Measurements from ENCODE around the gene C16orf86. TPM values are rescaled to one million over a fixed set of nuclear protein-coding genes. Genes with fewer than 3 reads are reported as not detected.

Gene C16orf86
- total and polyA plus RNA-seq, 2 of the 8 experiments (the other 6 are each of a cell fraction or from before 2014, with no cell fraction given) = 1.4 to 2.3 TPM

- Histone ChIP-seq H3K79me1 (ENCODE audit: low read depth, low read length) (no peaks in the 10 kb centered on the region), H3K9ac (replicated peaks in 1 of 4; ENCODE audit: extremely low read depth in 1 of 4, low read depth in 3 of 4, low read length in 3 of 4) (peak overlapping the region in 1 of 4 experiments; percentile 3; a peak in 1 of 7 replicates), H2BK120ac (replicated peaks; ENCODE audit: low read depth, low read length) (no peak overlapping the region), H2BK12ac (ENCODE audit: low read depth, low read length) (0 out of 2 replicates have a peak overlapping the region, but pooled peaks have one; percentile 39), H3K4ac (replicated peaks; ENCODE audit: insufficient read length, low read depth, low read length) (peak overlapping the region; percentile 85), H2BK20ac (ENCODE audit: low read length) (no peak overlapping the region), H4K5ac (ENCODE audit: insufficient read length, low read depth, low read length) (no peak overlapping the region), H2AFZ (ENCODE audit: low read length) (peak overlapping the region; percentile 54; the same call in 1 of the 2 replicates), H2AK5ac (ENCODE audit: low read depth, low read length) (no peak overlapping the region), H3K79me2 (ENCODE audit: control insufficient read depth in 1 of 2, insufficient read depth in 2 of 2, low read length in 2 of 2) (no peaks in the 10 kb centered on the region), H4K20me1 (replicated peaks in 1 of 2; ENCODE audit: control insufficient read depth in 1 of 2, insufficient read depth in 2 of 2, low read length in 2 of 2) (peaks cover 3 to 7% of the 10 kb centered on the region in 2 experiments), H3K4me1 (replicated peaks in 1 of 4; ENCODE audit: control insufficient read depth in 3 of 4, insufficient read depth in 4 of 4, low read length in 3 of 4) (peaks cover 0 to 16% (median 6%) of the 10 kb centered on the region in 4 experiments; a peak in 5 of 7 replicates), H3K4me2 (ENCODE audit: insufficient read depth in 1 of 2, low read depth in 2 of 2, low read length in 2 of 2) (peak overlapping the region; percentile 22 to 71), H2BK15ac (ENCODE audit: low read length) (peak overlapping the region; percentile 72; the same call in 1 of the 2 replicates), H3K18ac (ENCODE audit: extremely low read depth, low read length) (no peak overlapping the region; the same call in 1 of the 2 replicates), H3K27ac (ENCODE audit: low read depth, low read length) (no peak overlapping the region), H3K14ac (ENCODE audit: insufficient read length) (no peak overlapping the region), H3K36me3 (ENCODE audit: control insufficient read depth in 2 of 4, insufficient read depth in 4 of 4, low read length in 3 of 4) (no peaks in the 10 kb centered on the region), H4K91ac (replicated peaks; ENCODE audit: insufficient read length, low read length) (peak overlapping the region; percentile 42), H3K56ac (replicated peaks; ENCODE audit: insufficient read length, low read depth, low read length) (peak overlapping the region; percentile 52), H3K9me3 (ENCODE audit: insufficient read depth in 2 of 2, low read depth in 1 of 2, low read length in 1 of 2) (no peaks in the 10 kb centered on the region), H2BK5ac (ENCODE audit: low read depth, low read length) (no peak overlapping the region), H3K4me3 (ENCODE audit: extremely low read depth in 1 of 4, insufficient read depth in 2 of 4, low read depth in 3 of 4, low read length in 4 of 4) (peak overlapping the region; percentile 25 to 61 (median 30)), H3K23me2 (ENCODE audit: low read depth, low read length) (peaks cover 6% of the 10 kb centered on the region; the same call in 1 of the 2 replicates), H4K8ac (ENCODE audit: extremely low read depth, insufficient read depth, low read length) (peak overlapping the region; percentile 87; the same call in 1 of the 2 replicates), H3K23ac (ENCODE audit: insufficient read length) (no peak overlapping the region), H3K27me3 (replicated peaks in 1 of 4; ENCODE audit: control insufficient read depth in 3 of 4, extremely low read depth in 1 of 4, insufficient read depth in 3 of 4, low read length in 3 of 4) (peaks cover 3 to 33% (median 19%) of the 10 kb centered on the region in 4 experiments; a peak in 6 of 7 replicates)
- DNase-seq (ENCODE audit: low read depth in 1 of 2, low spot score in 2 of 2) = no peak
- 76% methylated on average over 14 of the region's 15 CpGs; no CpG with 5 or more reads in 1 of the 2 experiments for WGBS, 2 experiments (ENCODE audit: extremely low coverage in 1 of 2, insufficient coverage in 1 of 2, insufficient read length in 1 of 2, insufficient replicate concordance in 2 of 2, low coverage in 1 of 2, low lambda C conversion rate in 2 of 2, missing lambda C conversion rate in 1 of 2)
- TF ChIP-seq SUZ12 (IDR thresholded peaks at IDR 0.05; ENCODE audit: low read length) (0 out of 2 replicates have a peak, but pooled peaks have one; percentile 14), CBX5 (IDR thresholded peaks at IDR 0.05; ENCODE audit: low read depth, low read length) (no peak), CTBP2 (IDR thresholded peaks at IDR 0.05; ENCODE audit: borderline replicate concordance, insufficient read depth, insufficient read length, low read length) (no peak)
- ChIA-PET POLR2A (ENCODE audit: partially characterized antibody) (interaction anchor here (0.5 to 4.5 kb wide), 8 partner anchors 12 to 125 kb away, joined by 3 to 27 read pairs (median 4); partner anchors contain the start of genes ACD, CTCF and PARD6A), CTCF (ENCODE audit: partially characterized antibody) (interaction anchor here (0.6 to 18.0 kb wide), 30 partner anchors 10 to 212 kb away, joined by 3 to 202 read pairs (median 4); partner anchors contain the start of genes ACD, C16orf86, ENKD1 and PARD6A)
- FAIRE-seq = no peak
These were observed 21.1 kb upstream of the C16orf86 start for GRCh38 chr16:67645397-67646121.

All from H1 (cell line).